K562 (cell line): ENCODE measurements around the gene CCDC187. TPM values are rescaled to one million over a fixed set of nuclear protein-coding genes. Genes with fewer than 3 reads are reported as not detected.

ENCODE experiments used
- ATAC-seq: fragments of 200-7000 bp; cut with Tn5 transposase; 3 replicates; pipeline ENCODE4 v1.9.1; 2020; ENCODE audit warnings: moderate library complexity
- BruUV-seq: library from RNA; stranded (reverse); fragments of 400-500 nt; replicated peaks from 2 replicates; lab custom pipeline; 2021; lab: Mats Ljungman, UMichigan
- CTCF ChIA-PET: fragments of 300-600 bp; formaldehyde crosslinking; extraction: SDS; loops from one replicate; lab custom pipeline; 2021; ENCODE audit warnings: low intra/inter-chr PET ratio; lab: Yijun Ruan, JAX
- POLR2A ChIA-PET: fragments of 300-600, 350-650 bp; sonication (Branson Sonifier 250); formaldehyde crosslinking; extraction: SDS; loops from one replicate; lab custom pipeline; 2021; ENCODE audit warnings: antibody characterized with exemption, inconsistent platforms; lab: Yijun Ruan, JAX
- DNase-seq, 4 experiments: peaks; one replicate each; pipeline versions ENCODE4 v3.0.0 to v3.0.0-alpha.2; 2011 to 2018; ENCODE audit warnings: low spot score in 3 of 4, mixed read lengths in 3 of 4; ENCODE audit errors: extremely low read depth in 1 of 4
- FAIRE-seq: peaks from 2 replicates; lab custom pipeline; 2011; peaks lifted over from hg19 to GRCh38; lab: Jason Lieb, UNC
- H2AFZ ChIP-seq: 2 replicates; pipeline ENCODE4 v1.6.0; 2011; ENCODE audit warnings: low read depth, low read length, control low read depth, inconsistent platforms
- H3K27ac ChIP-seq: fragments of 200-600 bp; 3 replicates; pipeline ENCODE4 v1.8.0; 2011; ENCODE audit warnings: low read depth, mild to moderate bottlenecking, control low read depth, inconsistent platforms, low read length, moderate library complexity, mixed read lengths; ENCODE audit errors: extremely low read depth
- H3K27me3 ChIP-seq, 2 experiments: fragments of 300-600 bp in 1 of 2; 2 replicates in 1 of 2; 3 replicates in 1 of 2; pipeline versions ENCODE4 v1.6.0 to v1.8.0; 2011; ENCODE audit warnings: inconsistent platforms in 2 of 2, low read length in 2 of 2, mild to moderate bottlenecking in 1 of 2, mixed read lengths in 1 of 2, moderate library complexity in 1 of 2; ENCODE audit not compliant: control insufficient read depth in 2 of 2, insufficient read depth in 2 of 2
- H3K36me3 ChIP-seq: fragments of 300-600 bp; 3 replicates; pipeline ENCODE4 v1.8.0; 2011; ENCODE audit warnings: mild to moderate bottlenecking, low read length, inconsistent platforms; ENCODE audit not compliant: control insufficient read depth, insufficient read depth
- H3K4me1 ChIP-seq, 2 experiments: fragments of 200-600 bp in 1 of 2; replicated peaks in 1 of 2; 2 replicates in 1 of 2; 3 replicates in 1 of 2; pipeline versions ENCODE4 v1.5.1 to v1.8.0; 2011; ENCODE audit warnings: inconsistent platforms in 2 of 2, low read length in 2 of 2, mild to moderate bottlenecking in 1 of 2, mixed read lengths in 1 of 2, moderate library complexity in 1 of 2; ENCODE audit not compliant: control insufficient read depth in 2 of 2, insufficient read depth in 2 of 2
- H3K4me2 ChIP-seq: 2 replicates; pipeline ENCODE4 v1.6.1; 2011; ENCODE audit warnings: low read length, control low read depth, inconsistent platforms, mixed read lengths; ENCODE audit not compliant: insufficient read depth
- H3K4me3 ChIP-seq: fragments of 200-600 bp; sonication (generic), shearing (Covaris generic); 2 replicates; pipeline ENCODE4 v1.5.1; 2016; ENCODE audit warnings: control low read depth, inconsistent platforms
- H3K79me2 ChIP-seq: fragments of 200-600 bp; 3 replicates; pipeline ENCODE4 v1.8.0; 2011; ENCODE audit warnings: low read length, inconsistent platforms; ENCODE audit not compliant: control insufficient read depth, insufficient read depth
- H3K9ac ChIP-seq, 2 experiments: 2 replicates each; pipeline versions ENCODE4 v1.6.0 to v1.6.1; 2011; ENCODE audit warnings: low read depth in 2 of 2, low read length in 2 of 2, control low read depth in 1 of 2, inconsistent platforms in 1 of 2, mild to moderate bottlenecking in 1 of 2, mixed read lengths in 1 of 2; ENCODE audit not compliant: insufficient read depth in 1 of 2
- H3K9me1 ChIP-seq: one replicate; pipeline ENCODE4 v1.6.0; 2011; ENCODE audit warnings: inconsistent platforms, mild to moderate bottlenecking, low read length, moderate library complexity; ENCODE audit not compliant: control insufficient read depth, insufficient read depth
- H3K9me3 ChIP-seq: replicated peaks from 2 replicates; pipeline ENCODE4 v1.5.1; 2011; ENCODE audit warnings: low read depth, low read length, inconsistent platforms; ENCODE audit not compliant: control insufficient read depth, insufficient read depth
- H4K20me1 ChIP-seq: replicated peaks from 2 replicates; pipeline ENCODE4 v1.6.1; 2011; ENCODE audit warnings: low read length, inconsistent platforms, mixed read lengths; ENCODE audit not compliant: control insufficient read depth, insufficient read depth
- EP400 ChIP-seq: fragments of 450-650 bp; IDR thresholded peaks from 2 replicates; pipeline ENCODE4 v1.6.1; 2017; ENCODE audit warnings: antibody characterized with exemption, mild to moderate bottlenecking, moderate library complexity
- ETV1 ChIP-seq: fragments of 450-650 bp; conservative IDR thresholded peaks from 2 replicates; pipeline ENCODE4 v1.6.1; 2016; ENCODE audit warnings: missing genetic modification characterization, control low read depth, low read depth, missing compliant biosample characterization
- FIP1L1 ChIP-seq: fragments of 200-400 bp; formaldehyde crosslinking; IDR thresholded peaks from 2 replicates; pipeline ENCODE4 v1.6.1; 2018; ENCODE audit warnings: mild to moderate bottlenecking, low read depth, low read length; ENCODE audit not compliant: poor library complexity, severe bottlenecking
- HNRNPK ChIP-seq: fragments of 200-400 bp; formaldehyde crosslinking; IDR thresholded peaks from one replicate; pipeline ENCODE4 v1.6.1; 2018; ENCODE audit warnings: mild to moderate bottlenecking, low read depth, low read length; ENCODE audit not compliant: poor library complexity, severe bottlenecking
- HSF4 ChIP-seq: fragments of 250-450 bp; sonication (Bioruptor Pico); IDR thresholded peaks from 2 replicates; pipeline ENCODE4 v2.1.2; 2022; ENCODE audit warnings: mild to moderate bottlenecking, moderate library complexity, borderline replicate concordance
- KLF13 ChIP-seq: fragments of 450-650 bp; IDR thresholded peaks from 2 replicates; pipeline ENCODE4 v1.6.1; 2016; ENCODE audit warnings: missing genetic modification characterization, low read depth, mild to moderate bottlenecking, missing compliant biosample characterization, moderate library complexity, borderline replicate concordance
- RERE ChIP-seq: sonication (generic); formaldehyde crosslinking; IDR thresholded peaks from 2 replicates; pipeline ENCODE4 v1.8.0; 2023; ENCODE audit warnings: missing genetic modification reagents, mild to moderate bottlenecking, borderline replicate concordance
- SP1 ChIP-seq: sonication (generic); formaldehyde crosslinking; IDR thresholded peaks from 2 replicates; pipeline ENCODE4 v1.8.1; 2022; ENCODE audit warnings: mild to moderate bottlenecking, missing genetic modification reagents
- SPI1 ChIP-seq: IDR thresholded peaks from 2 replicates; pipeline ENCODE4 v1.6.1; 2011; ENCODE audit warnings: low read depth, low read length, control low read depth, borderline replicate concordance
- ZNF280A ChIP-seq: fragments of 450-650 bp; IDR thresholded peaks from 2 replicates; pipeline ENCODE4 v1.6.1; 2018; ENCODE audit warnings: mild to moderate bottlenecking, low read depth; ENCODE audit not compliant: partially characterized antibody
- WGBS: fragments of 100-300 bp; shearing (Covaris generic); methylation state at CpG from one replicate; pipeline ENCODE4 v1.1.6; 2016; ENCODE audit warnings: low coverage, mixed read lengths; ENCODE audit not compliant: insufficient coverage; ENCODE audit errors: missing lambda C conversion rate; 5-methylcytosine and 5-hydroxymethylcytosine counted together
- in situ Hi-C: fragments of 300-500 bp; cut with MboI; formaldehyde crosslinking; loops from 4 replicates; pipeline ENCODE4 v1.15.0; 2018; ENCODE audit warnings: inconsistent platforms, mixed read lengths
- intact Hi-C: fragments of 100-400 bp; cut with micrococcal nuclease; formaldehyde crosslinking; loops from 2 replicates; pipeline ENCODE4 v1.14.2; 2022
- polyA plus RNA-seq, 8 experiments: library from polyadenylated mRNA; depleted of rRNA in 4 of 8; stranded (reverse) in 5 of 8; unstranded in 3 of 8; fragments of >200 nt; fragmentation: Nextera tagmentation in 2 of 8; fragmentation: Illumina TruSeq in 1 of 8; extraction: Ambion mirVana in 2 of 8; extraction: Trizol in 1 of 8; gene quantifications; 2 replicates each; pipeline versions ENCODE4 v1.2.1 to v1.2.3, GENCODE V29; 2011 to 2014; ENCODE audit warnings: inconsistent platforms in 1 of 8, missing spikeins in 1 of 8
- total RNA-seq, 7 experiments: library from RNA; depleted of rRNA in 6 of 7; stranded (reverse); fragments of >200 nt in 6 of 7; fragmentation: Illumina TruSeq in 2 of 7; extraction: Trizol in 2 of 7; gene quantifications; 2 replicates each; pipeline versions ENCODE4 v1.2.1 to v1.2.3, GENCODE V29; 2011 to 2021; ENCODE audit warnings: low replicate concordance in 1 of 7
- TF ChIP-seq, protein P1 (sequence below): fragments of 250-450 bp; sonication (Bioruptor Pico); IDR thresholded peaks from 2 replicates; pipeline ENCODE4 v1.8.0; 2021; ENCODE audit warnings: borderline replicate concordance, mild to moderate bottlenecking, moderate library complexity; ENCODE audit not compliant: poor library complexity, severe bottlenecking

The CCDC187 gene
- total and polyA plus RNA-seq, 9 of the 15 experiments (the other 6 are each of a cell fraction or from before 2014, with no cell fraction given), result not detected

- TF ChIP-seq SPI1 (peak; percentile 30), EP400 (peak; percentile 60; the same call in 1 of the 2 replicates), KLF13 (tag) (peak; percentile 13; the same call in 1 of the 2 replicates), ETV1 (tag) (peak; percentile 32), SP1 (CRISPR knock-in tag) (no peak)
Observed at GRCh38 chr9:136231478-136232297, 72.2 kb downstream of the CCDC187 start (continued).

DNA sequence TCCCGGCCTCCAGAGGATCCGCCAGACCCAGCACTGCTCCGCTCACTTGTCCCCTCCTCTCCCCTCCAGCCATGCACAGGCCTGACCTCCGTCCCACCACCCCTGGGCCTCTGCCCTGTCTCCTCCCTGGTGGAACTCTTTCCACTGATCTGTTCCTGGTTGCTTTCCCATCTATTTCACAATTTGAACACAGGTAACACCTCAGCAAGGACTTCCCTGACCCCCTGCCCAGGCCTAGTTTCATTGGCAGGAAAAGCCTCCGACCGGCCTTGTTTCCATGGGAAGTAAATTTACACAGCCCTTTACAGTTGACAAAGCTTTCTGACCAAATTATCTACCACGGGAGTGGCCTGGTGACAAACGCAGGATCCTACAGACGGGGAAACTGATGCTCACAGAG is 73.1 kb downstream of the CCDC187 start:
- intact Hi-C loops (no loop called here), in situ Hi-C loops (no loop called here)
- CTCF ChIA-PET, result no interaction called here
- H3K9ac ChIP-seq, result peak overlapping the region in 1 of 2 experiments; percentile 64; a peak in 1 of 4 replicates
- H4K20me1 ChIP-seq, result peaks cover 23% of the 10 kb centered on the region
- H3K36me3 ChIP-seq, result peaks cover 57% of the 10 kb centered on the region
- no peak overlapping the region for H3K4me3 ChIP-seq
- H3K4me1 ChIP-seq, result peaks cover 27 to 63% of the 10 kb centered on the region in 2 experiments
- DNase-seq (no peak), FAIRE-seq (no peak), ATAC-seq (peak; percentile 4; the same call in 1 of the 3 replicates)
- BruUV-seq, result no TSS peak
- no peak overlapping the region for H2AFZ ChIP-seq
- peaks cover 8% of the 10 kb centered on the region for H3K9me1 ChIP-seq
- H3K27ac ChIP-seq, result no peak overlapping the region
- POLR2A ChIA-PET, result interaction anchor here (0.6 to 1.0 kb wide), 3 partner anchors 9 to 17 kb away, joined by 3 to 7 read pairs (median 4); no protein-coding TSS in a partner anchor
- no peak overlapping the region for H3K4me2 ChIP-seq
- H3K79me2 ChIP-seq, result peaks cover 64% of the 10 kb centered on the region
- 80% methylated on average over 9 of the region's 9 CpGs for WGBS
- no peaks in the 10 kb centered on the region for H3K27me3 ChIP-seq
- no peaks in the 10 kb centered on the region for H3K9me3 ChIP-seq
- no peak for TF ChIP-seq HNRNPK
- no peak for TF ChIP-seq ZNF280A
- no peak for TF ChIP-seq FIP1L1
- TF ChIP-seq HSF4, result no peak
- TF ChIP-seq RERE (CRISPR knock-in tag), result no peak
- TF ChIP-seq, protein P1, sequence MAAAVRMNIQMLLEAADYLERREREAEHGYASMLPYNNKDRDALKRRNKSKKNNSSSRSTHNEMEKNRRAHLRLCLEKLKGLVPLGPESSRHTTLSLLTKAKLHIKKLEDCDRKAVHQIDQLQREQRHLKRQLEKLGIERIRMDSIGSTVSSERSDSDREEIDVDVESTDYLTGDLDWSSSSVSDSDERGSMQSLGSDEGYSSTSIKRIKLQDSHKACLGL (CRISPR knock-in tag), result no peak
